ENCODE measurements around the gene USP17L12.
"Not testable (repeated sequence)": the region's sequence is repeated elsewhere in the genome, so short reads cannot be mapped to it uniquely, and the experiment has no call there.

The USP17L12 gene

GRCh38 chr4:9262572-9262971 is 42.6 kb downstream of the USP17L12 start, which contains the start of gene USP17L21:
TSS of gene USP17L21 (plus strand) at chr4:9262872. CDS start at chr4:9262872, 0 bp downstream.
- H3K36me3 ChIP-seq (ENCODE audit: insufficient read depth, low read depth, low read length); H3K9me3 ChIP-seq (ENCODE audit: insufficient read depth, low read depth, low read length); H3K4me3 ChIP-seq (ENCODE audit: low read length); H3K4me1 ChIP-seq (ENCODE audit: insufficient read depth, low read length); H3K27me3 ChIP-seq (ENCODE audit: insufficient read depth, low read length); H3K27ac ChIP-seq (ENCODE audit: low read length); H3K9ac ChIP-seq (ENCODE audit: low read depth, low read length): not testable (repeated sequence)

DNA sequence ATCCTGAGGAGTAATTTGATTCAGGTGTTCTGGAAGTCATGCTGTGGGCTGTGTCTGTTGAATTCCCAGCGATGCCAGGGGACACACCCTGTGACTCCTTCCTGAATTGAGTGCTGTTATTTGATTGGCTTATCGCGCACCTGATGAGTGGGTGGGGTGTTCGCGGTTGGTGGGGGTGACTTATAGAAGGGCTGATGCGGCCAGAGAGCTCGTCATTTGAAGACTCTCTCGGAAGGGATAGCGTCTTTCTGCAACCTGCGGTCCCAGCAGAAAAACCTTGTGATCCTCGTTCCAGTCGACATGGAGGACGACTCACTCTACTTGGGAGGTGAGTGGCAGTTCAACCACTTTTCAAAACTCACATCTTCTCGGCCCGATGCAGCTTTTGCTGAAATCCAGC is 47.4 kb downstream of the USP17L12 start, which contains the start of gene USP17L22:
Gene USP17L22 (plus strand): TSS at position 301 of the 400 bp plus-strand sequence. CDS start 0 bp downstream, at position 301.
- H3K36me3 ChIP-seq (ENCODE audit: insufficient read depth, low read depth, low read length); H3K4me1 ChIP-seq (ENCODE audit: insufficient read depth, low read length); H3K27me3 ChIP-seq (ENCODE audit: insufficient read depth, low read length); H3K4me3 ChIP-seq (ENCODE audit: low read length); H3K9ac ChIP-seq (ENCODE audit: low read depth, low read length); H3K9me3 ChIP-seq (ENCODE audit: insufficient read depth, low read depth, low read length); H3K27ac ChIP-seq (ENCODE audit: low read length): not testable (repeated sequence)

Measured in iPS-20b (cell line).